Stimulated activated CD4-positive, alpha-beta T cell treated with anti-CD3 and anti-CD28 coated beads, Interleukin-15, amount 100 ng/mL, for 48 hours (primary cell): Measurements from ENCODE around the gene ARSG.
"Not testable (repeated sequence)": the region's sequence is repeated elsewhere in the genome, so short reads cannot be mapped to it uniquely, and the experiment has no call there.

Experiments
- DNase-seq, 2 donors: peaks; one replicate each; pipeline ENCODE4 v3.0.0-alpha.2; 2020; ENCODE audit warnings: low read depth in 2 of 2

Gene ARSG

DNA sequence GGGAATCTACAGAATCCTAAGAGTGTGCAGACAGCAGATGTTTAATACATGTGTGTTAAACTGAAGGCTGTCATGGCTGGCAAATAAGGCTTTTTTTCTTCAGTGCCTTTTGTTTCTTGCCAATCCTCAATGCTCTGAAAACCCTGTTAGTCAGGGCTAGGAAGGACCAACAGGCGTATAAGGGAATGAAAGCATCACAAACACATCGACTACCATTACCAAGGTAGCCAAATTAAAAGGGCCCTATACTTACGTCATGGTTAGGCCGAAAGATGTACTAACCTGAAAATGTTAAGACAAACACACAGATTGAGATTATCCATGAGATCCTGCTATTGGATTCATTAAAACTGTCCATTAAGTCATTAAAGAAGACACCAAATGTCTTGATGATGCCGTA lies 13.5 kb upstream of the ARSG start:
- no peak for DNase-seq

DNA sequence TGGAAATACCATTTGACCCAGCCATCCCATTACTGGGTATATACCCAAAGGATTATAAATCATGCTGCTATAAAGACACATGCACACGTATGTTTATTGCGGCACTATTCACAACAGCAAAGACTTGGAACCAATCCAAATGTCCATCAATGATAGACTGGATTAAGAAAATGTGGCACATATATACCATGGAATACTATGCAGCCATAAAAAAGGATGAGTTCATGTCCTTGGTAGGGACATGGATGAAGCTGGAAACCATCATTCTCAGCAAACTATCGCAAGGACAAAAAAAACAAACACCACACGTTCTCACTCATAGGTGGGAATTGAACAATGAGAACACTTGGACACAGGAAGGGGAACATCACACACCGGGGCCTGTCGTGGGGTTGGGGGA lies 9.3 kb upstream of the ARSG start:
- DNase-seq = not testable (repeated sequence)

DNA sequence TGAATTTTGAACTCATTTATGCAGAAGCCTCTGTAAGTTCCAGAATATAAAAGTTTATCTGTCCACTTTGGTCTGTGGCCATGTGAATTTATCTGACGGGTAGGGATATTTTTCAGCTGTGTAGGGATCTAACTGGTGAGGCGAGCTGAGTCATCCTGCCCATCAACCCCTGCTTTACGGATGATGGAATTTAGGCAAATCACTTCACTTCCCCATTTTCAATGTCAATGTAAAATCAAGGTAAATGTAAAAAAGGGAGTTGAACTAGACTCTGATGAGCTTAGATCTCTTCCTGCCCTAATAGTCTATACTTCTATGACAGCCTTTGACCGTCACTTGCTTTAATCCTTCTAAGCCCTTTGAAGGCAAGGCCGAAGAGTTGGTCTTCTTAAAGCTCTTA lies 2.9 kb upstream of the ARSG start:
- DNase-seq = no peak

DNA sequence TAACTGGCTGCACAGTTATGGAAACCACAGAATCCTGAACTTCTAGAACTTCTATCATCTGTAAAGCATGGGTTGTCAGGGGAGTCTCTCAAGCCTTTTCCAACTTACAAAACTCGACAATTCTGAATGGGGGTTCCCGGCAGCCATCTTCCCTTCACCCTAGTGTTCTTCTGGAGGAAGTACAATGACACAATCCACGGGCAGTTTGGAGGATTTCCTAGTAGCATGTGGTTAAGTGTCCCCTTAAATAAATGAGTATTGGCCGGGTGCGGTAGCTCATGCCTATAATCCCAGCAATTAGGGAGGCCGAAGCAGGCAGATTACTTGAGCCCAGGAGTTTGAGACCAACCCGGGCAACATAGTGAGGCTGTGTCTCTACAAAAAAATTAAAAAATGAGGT lies 2.5 kb upstream of the ARSG start:
- DNase-seq = no peak

DNA sequence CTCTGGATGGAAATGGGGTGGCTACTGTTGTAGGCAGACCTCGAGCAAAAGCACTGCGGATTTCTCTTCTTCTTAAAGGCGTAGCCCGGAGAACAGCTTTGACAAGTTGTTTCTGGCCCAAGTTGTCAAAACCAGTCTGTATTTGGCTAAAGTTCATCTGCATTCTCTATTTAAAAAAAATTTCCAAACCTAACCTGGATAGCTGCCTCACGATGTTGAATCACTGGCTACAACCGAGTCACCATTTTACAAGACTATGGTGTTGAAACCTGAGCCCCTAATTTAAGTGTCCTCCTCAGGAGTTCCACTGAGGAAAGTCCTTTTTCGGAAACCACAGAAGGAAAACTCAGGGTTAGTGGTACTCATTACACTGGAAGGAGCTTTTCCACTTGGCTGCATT lies 1.8 kb upstream of the ARSG start:
- no peak for DNase-seq

DNA sequence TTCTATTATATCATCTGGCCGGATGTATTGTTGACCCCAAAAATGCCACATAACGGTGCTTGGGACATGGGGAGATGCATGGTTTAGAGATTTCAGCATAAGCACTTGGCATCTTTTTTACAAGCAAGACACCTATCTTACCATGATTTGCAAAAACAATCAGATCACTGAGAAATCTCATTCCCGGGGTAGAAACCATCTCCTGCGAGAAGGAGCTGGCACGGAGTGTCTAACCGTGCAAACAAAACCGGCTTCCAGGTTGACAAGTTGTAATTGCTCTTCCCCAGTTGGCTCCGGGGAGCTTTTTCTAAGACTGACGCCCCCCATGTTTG lies 1.4 kb upstream of the ARSG start:
- no peak for DNase-seq

DNA sequence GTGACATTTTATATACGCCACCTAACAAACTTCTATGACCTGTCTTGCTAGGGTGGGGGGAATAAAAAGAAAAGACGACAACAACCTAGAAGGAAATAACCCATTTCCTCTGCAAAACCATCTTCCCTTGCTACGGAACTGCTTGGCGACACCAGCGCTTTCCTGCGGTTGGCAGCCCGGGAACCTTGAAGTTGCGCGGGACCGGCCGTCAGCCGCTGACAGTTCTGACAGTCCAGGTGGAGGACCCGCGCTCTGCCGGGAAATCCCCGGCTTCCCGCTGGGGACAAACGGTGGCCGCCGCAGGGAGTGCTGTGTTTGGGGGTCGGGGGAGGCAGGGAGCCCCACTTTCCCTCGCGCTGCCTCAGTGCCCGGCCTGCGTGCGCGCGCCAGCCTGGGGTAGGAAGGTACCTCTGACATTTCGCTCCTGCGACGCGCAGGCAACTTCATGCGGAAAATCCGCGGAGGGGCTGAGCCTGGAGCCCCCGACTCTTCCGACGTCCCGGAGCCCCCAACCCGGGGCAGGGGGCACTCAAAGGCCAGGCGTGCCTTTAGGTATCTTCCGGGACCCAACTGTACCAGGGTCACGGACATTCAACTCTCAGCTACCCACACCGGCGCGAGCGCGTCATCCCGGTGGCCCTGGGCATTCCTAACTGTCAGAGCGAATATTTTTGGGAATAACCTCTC lies 884 bp upstream of the ARSG start:
- DNase-seq = peak; percentile 20 to 30

DNA sequence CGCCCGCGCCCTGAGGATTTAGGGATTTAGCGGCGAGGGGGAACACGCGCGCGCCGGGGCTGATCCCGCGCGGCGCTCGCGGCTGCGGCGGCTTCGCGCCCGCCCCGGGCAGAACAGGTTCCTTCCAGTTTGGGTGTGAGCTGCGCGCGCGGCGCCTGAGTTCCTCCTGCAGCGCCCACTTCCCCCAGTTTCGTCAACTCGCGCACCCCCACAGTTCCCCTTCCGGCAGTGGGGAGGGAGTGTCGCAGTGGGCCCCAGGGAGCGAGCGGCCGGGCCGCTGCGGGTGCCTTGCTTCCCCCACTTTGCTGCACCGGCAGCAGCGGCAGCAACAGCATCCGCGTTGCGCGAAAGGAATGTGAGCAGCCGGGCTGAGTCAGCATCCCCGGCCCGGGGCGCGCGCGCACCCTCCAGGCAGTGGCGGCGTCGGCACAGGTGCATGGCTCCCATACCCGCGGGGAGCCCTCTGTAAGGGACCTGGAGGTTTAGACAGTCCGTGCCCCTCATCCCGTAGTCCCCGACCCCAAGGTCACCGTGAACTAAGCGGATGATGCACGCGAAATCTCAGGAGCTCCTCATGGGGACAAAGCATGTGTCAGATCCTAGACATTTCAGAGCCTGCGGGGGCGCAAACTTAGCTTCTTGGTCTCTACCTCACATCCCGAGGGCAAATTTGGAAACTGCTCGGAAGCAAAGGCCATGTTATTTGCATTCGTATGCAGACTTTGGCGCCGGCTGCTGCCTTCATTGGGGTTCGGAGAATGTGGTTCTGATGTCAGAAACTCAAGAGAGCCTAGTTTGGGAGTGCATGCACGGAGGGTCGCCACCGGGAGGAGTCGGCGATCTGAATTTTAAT lies 767 bp downstream of the ARSG start:
- DNase-seq = peak; percentile 78 to 83

DNA sequence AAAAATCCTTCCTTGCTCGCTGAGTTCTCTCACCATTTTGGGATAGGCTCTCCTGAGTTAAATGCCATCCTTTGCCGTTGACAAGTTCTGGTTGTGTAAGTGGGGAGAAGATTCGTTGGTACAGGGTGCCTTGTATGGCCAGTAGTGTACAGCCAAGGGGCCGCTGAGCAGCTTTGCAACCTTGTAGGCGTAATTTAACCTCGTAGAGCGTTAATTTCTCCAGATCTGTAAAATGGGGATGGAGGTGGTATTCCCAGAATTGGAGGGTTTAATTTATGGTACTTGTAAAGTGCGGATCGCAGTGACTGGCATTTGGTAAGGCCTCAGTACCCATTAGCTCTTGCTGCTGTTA lies 1.4 kb downstream of the ARSG start:
- DNase-seq = no peak

DNA sequence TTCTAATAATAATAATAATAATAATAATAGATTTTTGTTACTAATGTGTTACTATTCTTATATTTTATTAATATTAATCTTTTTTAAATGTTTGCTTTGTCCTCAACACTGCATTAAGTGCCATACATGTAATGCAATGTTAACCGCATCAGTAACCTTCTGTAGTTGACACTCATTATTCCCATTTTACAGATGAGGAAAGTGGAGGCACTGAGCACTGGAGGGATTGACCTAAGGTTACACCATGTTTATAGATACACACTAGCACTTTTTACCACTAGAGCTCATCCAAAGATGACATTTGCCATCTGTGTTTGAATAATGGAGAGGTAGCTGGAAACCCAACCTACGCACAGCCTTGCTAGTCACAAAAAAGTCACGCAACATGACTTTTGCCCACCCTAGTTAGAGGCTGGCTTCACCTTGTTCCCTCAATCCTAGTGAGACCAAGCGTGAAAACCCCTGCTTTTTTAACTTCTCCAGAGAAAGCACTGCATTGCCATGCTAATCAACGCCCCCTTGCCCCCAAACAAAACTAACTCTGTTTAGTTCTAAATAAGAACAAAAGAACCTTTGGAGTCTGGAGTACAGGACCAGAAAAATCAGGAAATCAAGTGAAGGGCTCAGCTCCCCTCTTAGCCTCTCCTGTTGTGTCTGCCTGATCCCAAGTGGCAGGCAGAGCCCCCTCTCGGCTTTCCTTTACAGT lies 2.3 kb downstream of the ARSG start:
- no peak for DNase-seq

DNA sequence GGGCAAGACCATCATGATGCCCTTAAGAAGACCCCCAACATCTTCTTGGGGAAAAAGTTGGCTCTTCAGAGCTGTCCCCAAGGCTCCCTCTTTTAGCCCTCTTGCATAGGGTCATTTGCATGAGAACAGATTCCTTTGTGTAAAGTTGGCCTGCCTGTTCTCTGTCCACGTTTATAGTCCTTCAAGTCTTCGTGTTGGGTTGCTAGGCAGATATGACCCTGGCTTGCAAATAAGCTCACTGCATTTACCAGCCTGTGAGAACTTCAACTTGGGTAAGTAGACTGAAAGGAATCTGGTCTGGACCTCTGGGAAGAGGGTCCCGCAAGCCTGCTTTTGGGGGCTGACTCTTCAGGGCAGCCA lies 2.9 kb downstream of the ARSG start:
- no peak for DNase-seq

DNA sequence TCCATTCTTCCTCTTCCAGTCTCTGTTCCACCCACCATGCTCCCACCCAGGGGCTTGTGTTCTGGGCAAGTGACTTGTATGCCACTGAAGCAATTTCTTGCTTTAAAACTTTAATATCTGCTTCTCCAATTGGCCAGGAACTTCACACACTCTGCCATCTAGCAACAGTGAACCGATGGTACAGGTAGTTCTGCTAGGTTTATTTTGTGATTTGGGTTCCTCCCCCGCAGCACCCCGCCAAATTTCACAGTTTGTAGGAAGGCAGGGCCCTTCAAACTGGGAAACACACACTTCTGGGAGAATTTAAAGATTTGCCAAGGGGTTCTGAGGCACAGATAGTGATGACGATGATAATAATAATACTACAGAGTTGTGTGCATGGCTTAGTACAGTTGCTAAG lies 3.3 kb downstream of the ARSG start:
- DNase-seq = no peak

DNA sequence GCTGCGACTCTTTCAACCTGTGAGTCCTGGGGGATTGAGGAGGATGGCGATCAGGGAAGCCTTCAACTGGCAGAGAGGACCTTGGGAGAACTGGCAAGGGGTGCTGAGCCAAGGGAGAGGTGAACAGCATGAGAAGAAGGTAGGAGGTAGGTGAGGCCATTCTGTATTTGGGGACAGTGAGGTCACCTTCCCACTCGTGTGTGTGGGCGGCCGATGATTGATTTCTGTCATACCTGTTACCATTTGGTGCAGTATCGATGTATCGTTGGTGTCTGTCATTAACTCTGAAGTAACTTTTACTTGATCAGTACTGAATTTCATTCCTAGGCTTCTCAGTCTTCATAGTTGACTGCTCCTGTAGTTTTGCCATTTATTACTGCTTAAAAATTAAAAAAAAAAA lies 3.8 kb downstream of the ARSG start:
- peak; percentile 24 to 55 for DNase-seq

DNA sequence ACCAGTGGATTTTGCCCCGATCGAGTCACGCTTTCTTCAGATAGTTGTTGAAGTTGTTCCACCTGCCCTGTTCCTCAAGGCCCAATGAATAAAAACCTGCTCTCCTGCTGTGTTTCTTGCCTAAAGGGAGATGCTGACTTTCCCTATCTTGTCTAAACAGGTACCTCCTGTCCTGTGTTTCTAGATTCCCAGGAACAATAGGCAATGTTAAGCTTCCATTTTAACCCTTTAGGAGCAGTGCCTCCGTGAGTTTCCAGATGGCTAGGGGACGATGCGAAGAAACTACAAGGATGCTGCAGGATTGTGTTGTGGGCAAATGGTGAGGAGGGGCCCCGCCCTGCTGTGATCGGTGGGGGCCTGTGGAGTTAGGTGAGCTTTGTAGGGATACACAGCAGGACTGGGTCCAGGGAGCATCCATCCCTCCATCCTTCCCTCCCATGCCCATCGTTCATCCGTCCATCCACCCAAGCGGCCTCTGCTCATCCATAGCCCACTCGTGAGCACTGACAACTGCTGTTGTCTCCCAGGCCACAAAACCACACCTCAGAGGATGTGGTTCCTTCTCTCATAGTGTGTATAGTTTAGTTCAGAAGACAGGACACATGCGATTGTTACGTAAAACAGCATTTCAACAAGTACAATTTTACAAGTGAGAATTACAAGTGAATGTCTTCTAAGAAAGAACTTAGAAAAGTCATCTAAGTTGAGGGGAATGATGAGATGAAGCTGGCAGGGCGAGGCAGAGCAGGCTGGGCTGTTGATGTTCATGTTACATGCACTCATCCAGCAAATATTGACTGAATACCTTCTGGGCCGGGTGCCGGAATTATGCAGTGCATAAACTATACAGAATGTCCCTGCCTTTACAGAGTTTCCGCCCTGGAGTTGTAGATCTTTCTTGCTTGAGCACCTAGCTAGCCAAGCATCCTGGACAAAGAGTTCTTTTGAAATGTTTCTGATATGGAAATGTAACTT lies 5.2 kb downstream of the ARSG start:
- peak; percentile 26 to 34 for DNase-seq

DNA sequence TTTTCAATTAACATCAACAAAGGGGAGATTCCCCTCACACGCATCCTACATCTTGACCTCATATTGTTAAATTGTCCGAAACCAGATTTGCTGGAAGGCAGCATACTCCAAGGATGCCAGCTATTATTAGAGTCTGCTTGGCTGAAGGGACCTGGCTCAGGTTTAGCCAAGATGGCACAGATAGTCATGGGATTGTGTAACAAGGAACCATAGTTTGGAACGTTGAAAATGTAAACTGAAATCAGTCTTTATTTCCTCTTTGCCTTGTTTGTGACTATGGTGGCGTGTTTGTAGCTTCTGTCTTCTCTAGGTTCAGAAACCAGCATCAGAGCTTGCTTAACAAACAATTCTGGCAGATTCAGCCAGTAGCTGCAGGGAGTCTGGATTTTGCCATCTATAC lies 5.9 kb downstream of the ARSG start:
- DNase-seq = no peak

DNA sequence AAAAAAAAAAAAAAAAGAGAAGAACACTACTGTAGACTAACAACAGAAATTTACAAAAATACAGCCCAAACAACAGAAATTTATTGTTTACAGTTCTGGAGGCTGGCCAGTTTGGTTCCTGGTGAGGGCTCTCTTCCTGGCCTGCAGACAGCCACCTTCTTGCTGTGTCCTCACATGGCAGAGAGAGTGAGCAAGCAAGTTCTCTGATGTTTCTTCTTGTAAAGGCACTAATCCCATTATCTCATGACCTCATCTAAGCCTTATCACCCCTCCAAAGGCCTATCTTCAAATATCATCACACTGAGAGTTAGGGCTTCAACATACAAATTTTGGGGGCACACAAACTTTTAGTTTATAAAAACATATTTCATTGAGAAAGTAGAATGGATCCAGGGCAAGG lies 7.3 kb downstream of the ARSG start:
- DNase-seq = no peak

DNA sequence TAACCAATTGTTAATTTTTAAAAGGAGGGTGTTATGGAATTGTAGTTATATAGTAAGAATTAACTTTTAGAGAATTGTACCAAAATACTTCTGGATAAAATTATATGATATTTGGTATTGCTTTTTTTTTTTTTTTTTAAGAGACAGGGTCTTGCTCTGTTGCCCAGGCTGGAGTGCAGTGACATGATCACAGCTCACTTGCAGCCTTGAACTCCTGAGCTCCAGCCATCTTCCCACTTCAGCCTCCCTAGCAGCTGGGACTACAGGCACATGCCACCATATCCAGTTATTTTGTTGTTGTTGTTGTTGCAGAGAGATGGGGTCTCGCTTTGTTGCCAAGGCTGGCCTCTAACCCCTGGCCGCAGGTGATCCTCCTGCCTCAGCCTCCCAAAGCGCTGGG lies 8.5 kb downstream of the ARSG start:
- no peak for DNase-seq

DNA sequence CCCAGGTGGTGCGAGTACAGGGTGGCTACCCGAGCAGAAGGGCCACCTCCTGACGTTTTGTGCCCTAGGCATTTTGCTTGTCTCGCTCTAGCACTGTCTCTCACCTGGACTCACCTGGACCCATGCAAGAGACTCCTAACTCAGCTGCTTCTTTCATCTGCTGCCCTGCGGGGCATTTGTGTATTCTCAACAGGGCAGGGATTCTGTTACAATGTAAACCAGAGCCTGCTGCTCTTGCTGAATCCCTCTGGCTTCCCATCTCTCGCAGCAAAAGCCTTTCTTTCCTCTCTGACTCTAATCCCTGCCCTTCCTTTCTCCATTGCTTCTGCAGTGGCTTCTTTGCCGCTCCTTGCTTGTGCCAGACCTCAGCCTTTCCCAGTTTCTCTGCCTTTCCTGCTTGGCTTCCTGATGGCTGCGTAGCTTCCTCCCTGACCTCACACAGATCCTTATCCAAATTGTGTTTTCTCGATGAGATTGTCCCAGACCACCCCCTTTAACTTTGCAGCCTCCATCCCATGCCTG lies 10.2 kb downstream of the ARSG start:
- DNase-seq = no peak

DNA sequence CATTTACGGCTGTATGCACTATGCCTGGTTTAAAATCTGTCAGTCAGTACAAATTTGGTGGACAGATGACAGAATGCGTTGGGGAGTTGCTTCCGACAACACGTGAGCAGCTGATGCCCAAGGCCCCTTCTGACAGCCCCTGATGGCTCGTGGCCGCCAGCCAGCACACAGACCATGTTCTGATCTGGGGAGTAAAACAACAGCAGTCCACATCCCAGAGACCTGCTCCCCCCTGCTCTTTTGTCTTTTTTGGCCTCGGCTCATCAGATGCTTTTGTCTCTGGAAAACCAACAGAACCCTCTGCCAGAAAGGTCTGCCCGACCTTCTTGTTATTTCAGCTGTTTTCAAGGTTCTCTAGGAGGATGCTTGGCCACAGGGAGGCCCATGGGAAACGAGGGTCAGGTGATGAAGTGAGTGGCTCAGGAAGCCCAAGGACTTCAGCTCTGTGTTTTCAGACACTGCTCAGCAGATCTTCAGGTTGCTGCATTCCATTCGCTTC lies 10.8 kb downstream of the ARSG start:
- no peak for DNase-seq

DNA sequence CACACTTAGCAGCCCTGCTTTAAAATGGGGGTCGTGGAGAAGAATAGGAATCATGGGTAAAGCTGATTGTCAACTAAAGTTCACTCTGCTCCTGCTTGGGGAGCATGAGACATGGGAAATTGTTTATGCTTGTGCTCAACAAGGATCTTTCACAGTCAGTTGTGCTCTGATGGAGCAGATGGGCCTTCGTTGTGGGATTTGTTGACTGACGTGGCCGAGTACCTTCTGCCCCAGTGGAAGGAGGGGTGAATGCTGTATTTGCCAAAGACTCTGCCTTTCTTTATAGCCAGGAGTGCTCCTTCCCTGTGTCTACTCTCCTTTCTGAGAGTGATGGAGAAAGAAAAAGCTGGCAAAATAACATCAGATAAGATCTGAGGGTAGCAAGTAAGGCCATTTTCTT lies 11.4 kb downstream of the ARSG start:
- DNase-seq = no peak

DNA sequence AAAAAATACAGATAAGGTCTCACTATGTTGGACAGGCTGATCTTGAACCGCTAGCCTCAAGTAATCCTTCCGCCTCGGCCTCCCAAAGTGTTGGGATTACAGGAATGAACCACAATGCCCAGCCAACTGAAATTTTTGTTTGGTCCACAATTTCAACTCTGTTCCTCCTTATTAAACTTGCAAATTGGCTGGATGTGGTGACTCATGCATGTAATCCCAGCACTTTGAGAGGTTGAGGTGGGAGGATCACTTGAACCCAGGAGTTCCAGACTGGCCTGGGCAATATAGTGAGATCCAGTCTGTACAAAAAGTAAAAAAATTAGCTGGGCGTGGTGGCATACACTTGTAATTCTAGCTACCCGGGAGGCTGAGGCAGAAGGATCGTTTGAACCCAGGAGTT lies 13.4 kb downstream of the ARSG start:
- DNase-seq = no peak

DNA sequence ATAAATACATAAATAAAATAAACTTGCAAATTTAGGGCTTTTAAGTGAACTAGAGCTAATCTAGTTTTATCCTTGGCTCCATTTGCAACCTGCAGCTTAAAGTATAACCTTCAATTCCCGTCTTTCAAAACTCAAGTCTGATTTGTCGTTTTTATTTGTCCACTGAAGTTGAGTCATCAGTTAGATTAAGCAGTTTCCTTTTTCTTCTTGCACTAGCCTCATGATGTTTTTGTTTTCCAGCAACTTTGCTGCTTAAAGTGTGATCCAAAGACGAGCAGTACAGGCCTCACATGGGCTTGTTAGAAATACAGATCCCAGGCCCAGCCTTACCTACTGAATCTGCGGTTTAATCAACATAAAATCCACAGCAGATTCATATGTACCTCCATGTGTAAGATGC lies 13.8 kb downstream of the ARSG start:
- DNase-seq = no peak
